Activated CD4-positive, alpha-beta T cell treated with anti-CD3 and anti-CD28 coated beads, Interleukin-2, amount 50 U/mL, for 24 hours (primary cell): ENCODE measurements around the gene RPL36.
A peak's percentile ranks its signal among the peaks of the same experiment; 100 is the strongest.
"Not testable (repeated sequence)": the region's sequence is repeated elsewhere in the genome, so short reads cannot be mapped to it uniquely, and the experiment has no call there.

ENCODE experiments used
- DNase-seq, 2 donors: peaks; one replicate each; pipeline ENCODE4 v3.0.0-alpha.2; 2020; ENCODE audit warnings: low read depth in 1 of 2, low spot score in 1 of 2

RPL36 gene

GRCh38 chr19:5703819-5704818 lies 14.0 kb downstream of the RPL36 start:
- no peak for DNase-seq

GRCh38 chr19:5705552-5705951 lies 15.5 kb downstream of the RPL36 start:
- DNase-seq: no peak

- no peak for DNase-seq
These were observed 16.9 kb downstream of the RPL36 start for GRCh38 chr19:5706876-5707573.

DNA sequence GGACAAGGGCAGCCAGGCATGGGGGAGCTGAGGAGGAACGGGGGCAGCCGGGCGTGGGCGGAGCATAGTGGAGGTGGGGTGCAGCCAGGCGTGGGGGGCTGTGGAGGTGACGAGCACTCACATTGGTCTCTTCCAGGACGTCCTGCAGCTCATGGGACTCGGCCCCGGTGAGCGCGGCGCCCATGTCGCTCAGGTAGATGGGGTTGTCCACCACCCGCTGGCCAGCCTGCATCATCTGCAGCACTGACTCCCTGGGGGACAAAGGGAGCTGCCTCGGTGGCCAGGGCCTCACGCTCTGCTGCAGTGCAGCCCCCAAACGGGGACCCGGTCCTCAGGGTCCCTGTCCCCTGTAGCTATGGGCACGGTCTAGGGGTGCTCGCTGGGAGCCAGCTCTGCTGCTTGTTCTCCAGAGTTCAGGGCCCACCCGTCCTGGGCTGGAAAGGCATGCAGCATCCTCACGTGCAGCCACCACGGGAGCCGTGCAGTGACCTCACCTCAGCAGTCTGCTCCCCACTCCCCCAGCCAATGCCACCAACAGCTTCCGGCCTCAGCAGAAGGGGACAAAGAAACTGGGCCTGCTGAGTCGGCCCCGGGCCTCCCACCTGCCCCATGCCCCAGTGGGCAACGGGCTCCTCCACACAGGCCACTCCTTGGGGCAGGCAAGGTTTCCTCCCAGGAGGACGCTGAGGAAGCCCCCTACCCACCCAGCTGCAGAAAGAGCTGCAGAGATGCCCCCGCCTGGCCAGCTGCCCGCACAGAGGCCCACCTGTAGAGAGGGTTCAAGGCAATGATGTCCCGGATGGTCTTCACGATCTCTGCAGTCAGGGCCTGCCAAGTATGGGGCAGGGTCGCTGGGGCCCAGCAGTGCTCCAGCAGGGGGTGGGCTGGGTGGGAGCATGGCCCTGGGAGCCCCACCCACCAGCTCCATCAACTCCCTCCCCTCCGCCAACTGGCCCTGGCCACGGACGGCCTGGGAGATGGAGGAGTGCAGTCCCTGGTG lies 17.8 kb downstream of the RPL36 start:
- DNase-seq: no peak

DNA sequence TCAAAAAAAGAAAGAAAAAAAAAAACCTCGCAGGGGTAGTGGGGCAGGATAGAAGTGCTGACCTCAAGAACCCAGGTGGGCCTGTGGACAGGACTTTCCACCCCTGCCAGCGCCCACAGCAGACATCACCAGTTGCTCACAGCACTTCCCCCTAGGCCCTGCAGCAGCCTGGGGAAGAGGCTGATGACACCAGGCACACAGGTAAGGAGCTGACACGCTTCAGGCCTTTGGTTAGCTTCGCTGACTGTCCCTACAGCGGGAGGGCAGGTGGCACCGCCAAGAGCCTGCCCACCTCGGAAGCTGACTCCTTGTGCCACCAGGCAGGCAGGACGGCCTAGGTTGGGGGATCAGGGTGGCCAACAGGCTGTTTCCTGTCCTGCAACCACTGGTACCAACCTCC lies 20.9 kb downstream of the RPL36 start:
- DNase-seq: no peak

DNA sequence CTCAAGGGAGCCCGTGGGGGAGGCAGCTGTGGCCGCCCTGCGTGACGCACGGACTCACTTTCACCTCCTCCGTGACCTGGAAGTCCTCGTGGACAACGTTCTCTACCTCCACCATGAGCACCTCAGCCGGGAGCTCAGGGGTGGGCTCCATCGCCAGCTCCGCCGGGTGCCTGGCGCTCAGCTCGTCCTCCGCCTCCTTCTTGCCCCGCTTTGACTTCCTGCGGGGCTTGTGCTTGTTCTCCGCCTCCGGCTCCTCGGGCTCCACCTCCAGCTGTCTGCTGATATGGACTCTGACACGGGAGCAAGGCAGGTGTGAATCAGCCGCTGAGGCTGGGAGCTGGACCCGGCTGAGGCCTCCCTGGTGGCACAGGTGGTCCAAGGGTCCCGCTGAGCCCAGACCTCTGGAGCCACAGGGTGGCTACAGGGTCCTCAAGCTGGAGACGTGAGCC lies 21.6 kb downstream of the RPL36 start:
- no peak for DNase-seq

- no peak for DNase-seq
These were observed 23.1 kb downstream of the RPL36 start for GRCh38 chr19:5713228-5713627.

- no peak for DNase-seq
These were observed 24.7 kb downstream of the RPL36 start for GRCh38 chr19:5714816-5715215.

GRCh38 chr19:5717215-5717935 lies 27.3 kb downstream of the RPL36 start:
- DNase-seq: no peak

- DNase-seq: no peak
These were observed 28.0 kb downstream of the RPL36 start for GRCh38 chr19:5718037-5718578.

- DNase-seq: peak in 1 of 2 donors; percentile 63
These were observed 28.6 kb downstream of the RPL36 start for GRCh38 chr19:5718579-5719273.

- no peak for DNase-seq
These were observed 29.3 kb downstream of the RPL36 start for GRCh38 chr19:5719274-5719960.

GRCh38 chr19:5719961-5720790 lies 30.1 kb downstream of the RPL36 start, which contains the start of the genes CATSPERD and LONP1:
CATSPERD (plus strand) TSS chr19:5720637; CDS start chr19:5720738, 101 bp downstream.
LONP1 (minus strand) TSS chr19:5720146; CDS start chr19:5720132, 14 bp downstream.
- DNase-seq: peak; percentile 95 to 99

GRCh38 chr19:5727453-5728050 lies 37.5 kb downstream of the RPL36 start:
- DNase-seq: no peak

- not testable (repeated sequence) for DNase-seq
These were observed 43.1 kb downstream of the RPL36 start for GRCh38 chr19:5733172-5733571.

DNA sequence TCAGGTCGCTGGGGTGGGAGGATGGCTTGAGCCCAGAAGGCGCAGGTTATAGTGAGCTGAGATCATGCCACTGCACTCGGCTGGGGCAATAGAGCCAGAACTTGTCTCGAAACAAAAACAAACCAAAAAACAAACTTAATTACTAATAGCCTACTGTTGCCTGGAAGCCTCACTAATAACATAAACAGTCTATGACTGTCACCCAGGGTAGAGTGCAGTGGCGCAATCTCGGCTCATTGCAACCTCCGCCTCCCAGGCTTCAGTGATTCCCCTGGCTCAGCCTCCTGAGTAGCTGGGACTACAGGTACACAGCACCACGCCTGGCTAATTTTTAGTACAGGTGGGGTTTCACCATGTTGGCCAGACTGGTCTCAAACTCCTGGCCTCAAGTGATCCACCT lies 48.3 kb downstream of the RPL36 start:
- DNase-seq: no peak
